SK-N-SH treated with all-trans-retinoic acid at 6 μM for 48 hours (cell line): ENCODE data around the gene AGAP3.

Experiments used
- ARNTL ChIP-seq: fragments of 450-650 bp; formaldehyde crosslinking; IDR thresholded peaks from 2 replicates; pipeline ENCODE4 v1.5.0; 2020; ENCODE audit warnings: low read depth, mild to moderate bottlenecking, moderate library complexity, borderline replicate concordance
- BACH2 ChIP-seq: fragments of 250-450 bp; sonication (Bioruptor Pico); IDR thresholded peaks from 2 replicates; pipeline ENCODE4 v1.9.0; 2021; ENCODE audit warnings: mild to moderate bottlenecking, borderline replicate concordance
- RARB ChIP-seq: fragments of 250-450 bp; sonication (Bioruptor Pico); IDR thresholded peaks from 2 replicates; pipeline ENCODE4 v1.8.0; 2021; ENCODE audit warnings: mild to moderate bottlenecking, moderate library complexity
- SNAI2 ChIP-seq: fragments of 250-450 bp; sonication (Bioruptor Pico); IDR thresholded peaks from 2 replicates; pipeline ENCODE4 v1.5.0; 2020; ENCODE audit warnings: mild to moderate bottlenecking, moderate library complexity
- TCF4 ChIP-seq: fragments of 250-450 bp; sonication (Bioruptor Pico); IDR thresholded peaks from 2 replicates; pipeline ENCODE4 v1.8.0; 2021; ENCODE audit warnings: mild to moderate bottlenecking, moderate library complexity, borderline replicate concordance
- ZC3H10 ChIP-seq: fragments of 250-450 bp; sonication (Bioruptor Pico); IDR thresholded peaks from 2 replicates; pipeline ENCODE4 v1.5.1; 2021; ENCODE audit warnings: mild to moderate bottlenecking, moderate library complexity
- ZFP3 ChIP-seq: fragments of 250-450 bp; sonication (Bioruptor Pico); IDR thresholded peaks from 2 replicates; pipeline ENCODE4 v1.5.0; 2020; ENCODE audit warnings: mild to moderate bottlenecking, moderate library complexity
- ZFP30 ChIP-seq: fragments of 450-650 bp; formaldehyde crosslinking; IDR thresholded peaks from 2 replicates; pipeline ENCODE4 v1.5.0; 2022; ENCODE audit warnings: mild to moderate bottlenecking, moderate library complexity
- ZNF8 ChIP-seq: fragments of 450-650 bp; formaldehyde crosslinking; IDR thresholded peaks from 2 replicates; pipeline ENCODE4 v1.5.0; 2020; ENCODE audit warnings: mild to moderate bottlenecking, moderate library complexity
- TF ChIP-seq, protein P1 (sequence below): fragments of 250-450 bp; sonication (Bioruptor Pico); IDR thresholded peaks from 2 replicates; pipeline ENCODE4 v1.5.0; 2020; ENCODE audit warnings: mild to moderate bottlenecking, moderate library complexity
- TF ChIP-seq, protein P2 (sequence below): fragments of 250-450 bp; sonication (Bioruptor Pico); IDR thresholded peaks from 2 replicates; pipeline ENCODE4 v1.8.0; 2020; ENCODE audit warnings: mild to moderate bottlenecking, moderate library complexity, borderline replicate concordance
- TF ChIP-seq, protein P3 (sequence below): fragments of 250-450 bp; sonication (Bioruptor Pico); IDR thresholded peaks from 2 replicates; pipeline ENCODE4 v1.8.0; 2021; ENCODE audit warnings: low read depth, mild to moderate bottlenecking, moderate library complexity, borderline replicate concordance

DNA sequence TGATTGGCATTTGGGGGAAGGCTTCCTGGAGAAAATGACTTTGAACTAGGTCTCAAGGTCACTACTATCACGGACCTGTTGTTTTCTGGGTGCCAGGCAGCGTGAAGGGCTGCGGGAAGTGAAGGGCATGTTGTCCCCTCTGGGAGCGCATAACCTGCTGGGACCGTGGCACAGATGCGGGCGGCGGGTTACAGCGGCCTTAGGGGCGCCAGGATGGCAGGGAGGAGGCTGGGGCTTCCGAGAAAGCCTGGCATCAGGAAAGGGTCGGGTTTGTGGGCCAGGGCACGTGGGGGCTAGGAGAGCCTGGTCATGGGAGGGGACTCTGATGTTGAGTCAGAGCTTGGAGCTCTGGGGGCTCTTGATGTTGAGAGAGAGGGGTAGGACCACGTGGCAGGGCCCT is 20.8 kb upstream of the AGAP3 start:
- TF ChIP-seq TCF4 (CRISPR knock-in tag): no peak
- no peak for TF ChIP-seq ZFP30 (CRISPR knock-in tag)
- no peak for TF ChIP-seq ZNF8 (CRISPR knock-in tag)
- TF ChIP-seq RARB: no peak
- no peak for TF ChIP-seq BACH2
- TF ChIP-seq, protein P1, sequence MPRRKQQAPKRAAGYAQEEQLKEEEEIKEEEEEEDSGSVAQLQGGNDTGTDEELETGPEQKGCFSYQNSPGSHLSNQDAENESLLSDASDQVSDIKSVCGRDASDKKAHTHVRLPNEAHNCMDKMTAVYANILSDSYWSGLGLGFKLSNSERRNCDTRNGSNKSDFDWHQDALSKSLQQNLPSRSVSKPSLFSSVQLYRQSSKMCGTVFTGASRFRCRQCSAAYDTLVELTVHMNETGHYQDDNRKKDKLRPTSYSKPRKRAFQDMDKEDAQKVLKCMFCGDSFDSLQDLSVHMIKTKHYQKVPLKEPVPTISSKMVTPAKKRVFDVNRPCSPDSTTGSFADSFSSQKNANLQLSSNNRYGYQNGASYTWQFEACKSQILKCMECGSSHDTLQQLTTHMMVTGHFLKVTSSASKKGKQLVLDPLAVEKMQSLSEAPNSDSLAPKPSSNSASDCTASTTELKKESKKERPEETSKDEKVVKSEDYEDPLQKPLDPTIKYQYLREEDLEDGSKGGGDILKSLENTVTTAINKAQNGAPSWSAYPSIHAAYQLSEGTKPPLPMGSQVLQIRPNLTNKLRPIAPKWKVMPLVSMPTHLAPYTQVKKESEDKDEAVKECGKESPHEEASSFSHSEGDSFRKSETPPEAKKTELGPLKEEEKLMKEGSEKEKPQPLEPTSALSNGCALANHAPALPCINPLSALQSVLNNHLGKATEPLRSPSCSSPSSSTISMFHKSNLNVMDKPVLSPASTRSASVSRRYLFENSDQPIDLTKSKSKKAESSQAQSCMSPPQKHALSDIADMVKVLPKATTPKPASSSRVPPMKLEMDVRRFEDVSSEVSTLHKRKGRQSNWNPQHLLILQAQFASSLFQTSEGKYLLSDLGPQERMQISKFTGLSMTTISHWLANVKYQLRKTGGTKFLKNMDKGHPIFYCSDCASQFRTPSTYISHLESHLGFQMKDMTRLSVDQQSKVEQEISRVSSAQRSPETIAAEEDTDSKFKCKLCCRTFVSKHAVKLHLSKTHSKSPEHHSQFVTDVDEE: no peak
- no peak for TF ChIP-seq ZFP3 (CRISPR knock-in tag)
- TF ChIP-seq, protein P2, sequence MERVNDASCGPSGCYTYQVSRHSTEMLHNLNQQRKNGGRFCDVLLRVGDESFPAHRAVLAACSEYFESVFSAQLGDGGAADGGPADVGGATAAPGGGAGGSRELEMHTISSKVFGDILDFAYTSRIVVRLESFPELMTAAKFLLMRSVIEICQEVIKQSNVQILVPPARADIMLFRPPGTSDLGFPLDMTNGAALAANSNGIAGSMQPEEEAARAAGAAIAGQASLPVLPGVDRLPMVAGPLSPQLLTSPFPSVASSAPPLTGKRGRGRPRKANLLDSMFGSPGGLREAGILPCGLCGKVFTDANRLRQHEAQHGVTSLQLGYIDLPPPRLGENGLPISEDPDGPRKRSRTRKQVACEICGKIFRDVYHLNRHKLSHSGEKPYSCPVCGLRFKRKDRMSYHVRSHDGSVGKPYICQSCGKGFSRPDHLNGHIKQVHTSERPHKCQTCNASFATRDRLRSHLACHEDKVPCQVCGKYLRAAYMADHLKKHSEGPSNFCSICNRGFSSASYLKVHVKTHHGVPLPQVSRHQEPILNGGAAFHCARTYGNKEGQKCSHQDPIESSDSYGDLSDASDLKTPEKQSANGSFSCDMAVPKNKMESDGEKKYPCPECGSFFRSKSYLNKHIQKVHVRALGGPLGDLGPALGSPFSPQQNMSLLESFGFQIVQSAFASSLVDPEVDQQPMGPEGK (CRISPR knock-in tag): no peak
- TF ChIP-seq, protein P3, sequence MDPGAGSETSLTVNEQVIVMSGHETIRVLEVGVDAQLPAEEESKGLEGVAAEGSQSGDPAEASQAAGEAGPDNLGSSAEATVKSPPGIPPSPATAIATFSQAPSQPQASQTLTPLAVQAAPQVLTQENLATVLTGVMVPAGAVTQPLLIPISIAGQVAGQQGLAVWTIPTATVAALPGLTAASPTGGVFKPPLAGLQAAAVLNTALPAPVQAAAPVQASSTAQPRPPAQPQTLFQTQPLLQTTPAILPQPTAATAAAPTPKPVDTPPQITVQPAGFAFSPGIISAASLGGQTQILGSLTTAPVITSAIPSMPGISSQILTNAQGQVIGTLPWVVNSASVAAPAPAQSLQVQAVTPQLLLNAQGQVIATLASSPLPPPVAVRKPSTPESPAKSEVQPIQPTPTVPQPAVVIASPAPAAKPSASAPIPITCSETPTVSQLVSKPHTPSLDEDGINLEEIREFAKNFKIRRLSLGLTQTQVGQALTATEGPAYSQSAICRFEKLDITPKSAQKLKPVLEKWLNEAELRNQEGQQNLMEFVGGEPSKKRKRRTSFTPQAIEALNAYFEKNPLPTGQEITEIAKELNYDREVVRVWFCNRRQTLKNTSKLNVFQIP (CRISPR knock-in tag): no peak
- TF ChIP-seq SNAI2: no peak
- no peak for TF ChIP-seq ARNTL (CRISPR knock-in tag)
- no peak for TF ChIP-seq ZC3H10 (CRISPR knock-in tag)
